Measurements from ENCODE around the gene IFT80. TPM values are rescaled to one million over a fixed set of nuclear protein-coding genes. Genes with fewer than 3 reads are reported as not detected.

Gene IFT80
- polyA plus RNA-seq, 3 donors = 1.3 to 7.7 (median 1.4) TPM

DNA sequence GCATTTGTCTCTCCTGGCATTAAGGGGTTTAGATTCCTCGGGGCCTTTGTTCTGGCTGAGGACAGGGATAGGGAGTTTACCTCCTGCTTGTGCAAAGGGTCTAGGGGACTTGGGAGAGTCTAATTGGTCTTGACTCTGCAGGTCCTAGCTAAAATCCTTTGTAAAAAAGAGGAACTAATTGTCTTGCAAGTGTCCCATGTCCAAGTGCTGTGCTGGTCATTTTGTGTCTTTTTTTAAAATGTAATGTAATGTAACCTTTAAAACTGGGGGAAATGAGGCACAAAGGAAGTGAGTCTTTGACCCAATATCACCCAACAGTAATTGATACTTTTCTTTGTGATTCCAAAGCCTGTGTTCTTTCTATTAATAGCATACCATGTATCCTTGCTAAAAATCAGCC lies 188.7 kb downstream of the IFT80 start:
- Mint-ChIP-seq H3K27me3 (ENCODE audit: low read depth in 3 of 3) (peaks cover 0 to 6% (median 0%) of the 10 kb centered on the region in 3 donors), H3K27ac (peak overlapping the region in 1 of 7 donors; percentile 65), H3K36me3 (no peaks in the 10 kb centered on the region), H3K4me1 (peaks cover 7% of the 10 kb centered on the region), H3K4me3 (no peak overlapping the region), H3K9me3 (peaks cover 0 to 6% (median 2%) of the 10 kb centered on the region in 7 donors)
- Histone ChIP-seq H3K4me2 (replicated peaks; ENCODE audit: extremely low read depth, low read length, poor library complexity, severe bottlenecking) (no peak overlapping the region), H3K27me3 (ENCODE audit: control insufficient read depth in 2 of 2, insufficient read depth in 2 of 2, low read length in 2 of 2) (no peaks in the 10 kb centered on the region), H3K4me1 (ENCODE audit: control insufficient read depth in 1 of 2, insufficient read depth in 2 of 2, low read length in 2 of 2) (no peaks in the 10 kb centered on the region), H3K79me2 (ENCODE audit: insufficient read depth, low read length) (no peaks in the 10 kb centered on the region), H2AFZ (ENCODE audit: insufficient read depth, low read depth, low read length, poor library complexity, severe bottlenecking) (no peak overlapping the region), H4K20me1 (ENCODE audit: insufficient read depth, low read length) (no peaks in the 10 kb centered on the region), H3K9ac (ENCODE audit: insufficient read depth, low read length, poor library complexity, severe bottlenecking) (no peak overlapping the region), H3K36me3 (replicated peaks in 1 of 2; ENCODE audit: control insufficient read depth in 1 of 2, insufficient read depth in 2 of 2, low read length in 2 of 2) (no peaks in the 10 kb centered on the region), H3K9me3 (replicated peaks in 1 of 2; ENCODE audit: control insufficient read depth in 1 of 2, insufficient read depth in 1 of 2, low read length in 2 of 2) (no peaks in the 10 kb centered on the region), H3K4me3 (replicated peaks in 1 of 3; ENCODE audit: low read depth in 2 of 3, low read length in 3 of 3) (no peak overlapping the region), H3K27ac (ENCODE audit: low read depth in 1 of 2, low read length in 2 of 2) (no peak overlapping the region)
- DNase-seq = no peak
- TF ChIP-seq, protein P1, sequence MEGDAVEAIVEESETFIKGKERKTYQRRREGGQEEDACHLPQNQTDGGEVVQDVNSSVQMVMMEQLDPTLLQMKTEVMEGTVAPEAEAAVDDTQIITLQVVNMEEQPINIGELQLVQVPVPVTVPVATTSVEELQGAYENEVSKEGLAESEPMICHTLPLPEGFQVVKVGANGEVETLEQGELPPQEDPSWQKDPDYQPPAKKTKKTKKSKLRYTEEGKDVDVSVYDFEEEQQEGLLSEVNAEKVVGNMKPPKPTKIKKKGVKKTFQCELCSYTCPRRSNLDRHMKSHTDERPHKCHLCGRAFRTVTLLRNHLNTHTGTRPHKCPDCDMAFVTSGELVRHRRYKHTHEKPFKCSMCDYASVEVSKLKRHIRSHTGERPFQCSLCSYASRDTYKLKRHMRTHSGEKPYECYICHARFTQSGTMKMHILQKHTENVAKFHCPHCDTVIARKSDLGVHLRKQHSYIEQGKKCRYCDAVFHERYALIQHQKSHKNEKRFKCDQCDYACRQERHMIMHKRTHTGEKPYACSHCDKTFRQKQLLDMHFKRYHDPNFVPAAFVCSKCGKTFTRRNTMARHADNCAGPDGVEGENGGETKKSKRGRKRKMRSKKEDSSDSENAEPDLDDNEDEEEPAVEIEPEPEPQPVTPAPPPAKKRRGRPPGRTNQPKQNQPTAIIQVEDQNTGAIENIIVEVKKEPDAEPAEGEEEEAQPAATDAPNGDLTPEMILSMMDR (IDR thresholded peaks at IDR 0.05) = no peak
- intact Hi-C loops (cut with micrococcal nuclease) = loop anchor here (10.0 kb wide), 1 partner anchor 176 kb away; no protein-coding TSS in a partner anchor
- 100% methylated on average over 1 of the region's 1 CpG for WGBS (ENCODE audit: insufficient coverage)

Small RNA genes within 50 kb of the gene (small RNA-seq; reads per million reads assigned to genes)
- gene MIR15B (ENCODE audit: insufficient read length, low read depth) (17,494 reads per million, percentile 100 among the genes with 10 or more reads in this experiment), gene MIR16-2 (ENCODE audit: insufficient read length, low read depth) (16.5 reads per million, percentile 85 among the genes with 10 or more reads in this experiment)

Other genes with a start within 250 kb of the IFT80 start
- gene C3orf80, start 173.8 kb downstream of the IFT80 start, polyA plus RNA-seq = under 1 TPM in 1 of 3 donors, not detected in 2; 0.03 TPM
- 10 to 100 TPM in 2 of 3 donors, 1 to 10 TPM in 1; 6.8 to 17.2 (median 14.1) TPM for gene SMC4, start 425 bp upstream of the IFT80 start, polyA plus RNA-seq
- gene TRIM59, start 50.6 kb upstream of the IFT80 start, polyA plus RNA-seq = 1 to 10 TPM; 2.5 to 4.2 (median 4.2) TPM
- gene KPNA4, start 166.3 kb upstream of the IFT80 start, polyA plus RNA-seq = 10 to 100 TPM in 1 of 3 donors, 1 to 10 TPM in 2; 4.4 to 14.7 (median 4.5) TPM